HepG2 (cell line): ENCODE measurements around the gene SNED1. TPM values are rescaled to one million over a fixed set of nuclear protein-coding genes. Genes with fewer than 3 reads are reported as not detected.
A peak's percentile ranks its signal among the peaks of the same experiment; 100 is the strongest.

Experiments used
- ARID5B ChIP-seq: IDR thresholded peaks from 2 replicates; pipeline ENCODE4 v1.4.0; 2020; ENCODE audit warnings: mild to moderate bottlenecking, missing genetic modification reagents
- EED ChIP-seq: sonication (generic); formaldehyde crosslinking; IDR thresholded peaks from 2 replicates; pipeline ENCODE4 v1.5.0; 2020; ENCODE audit warnings: mild to moderate bottlenecking, missing genetic modification reagents
- GMEB2 ChIP-seq: IDR thresholded peaks from 2 replicates; pipeline ENCODE4 v1.6.1; 2016; ENCODE audit warnings: missing biosample characterization, missing genetic modification reagents, low read depth
- HCFC1 ChIP-seq: fragments of 150-350 bp; IDR thresholded peaks from 2 replicates; pipeline ENCODE4 v1.6.1; 2014; ENCODE audit warnings: low read depth, low read length
- IRX3 ChIP-seq: sonication (generic); formaldehyde crosslinking; IDR thresholded peaks from 2 replicates; pipeline ENCODE4 v1.8.1; 2023; ENCODE audit warnings: mild to moderate bottlenecking, low read depth, missing genetic modification reagents, borderline replicate concordance
- KDM5B ChIP-seq: sonication (generic); formaldehyde crosslinking; IDR thresholded peaks from 2 replicates; pipeline ENCODE4 v1.4.0; 2020; ENCODE audit warnings: missing genetic modification reagents, mild to moderate bottlenecking, borderline replicate concordance
- MLX ChIP-seq: IDR thresholded peaks from 2 replicates; pipeline ENCODE4 v1.6.1; 2016
- NCOA2 ChIP-seq: sonication (generic); formaldehyde crosslinking; IDR thresholded peaks from 2 replicates; pipeline ENCODE4 v1.8.0; 2022; ENCODE audit warnings: inconsistent platforms
- PAWR ChIP-seq: sonication (generic); formaldehyde crosslinking; IDR thresholded peaks from 2 replicates; pipeline ENCODE4 v1.4.0; 2020; ENCODE audit warnings: missing genetic modification reagents, mild to moderate bottlenecking, borderline replicate concordance
- SP140L ChIP-seq: sonication (generic); formaldehyde crosslinking; IDR thresholded peaks from 2 replicates; pipeline ENCODE4 v1.4.0; 2020; ENCODE audit warnings: missing genetic modification reagents, borderline replicate concordance
- SUZ12 ChIP-seq: fragments of 150-350 bp; IDR thresholded peaks from 2 replicates; pipeline ENCODE4 v1.6.1; 2014; ENCODE audit warnings: low read depth, low read length
- ZKSCAN1 ChIP-seq: fragments of 150-350 bp; IDR thresholded peaks from 2 replicates; pipeline ENCODE4 v1.6.1; 2014; ENCODE audit warnings: low read length
- ZNF570 ChIP-seq: sonication (generic); formaldehyde crosslinking; IDR thresholded peaks from 2 replicates; pipeline ENCODE4 v1.4.0; 2020; ENCODE audit warnings: mild to moderate bottlenecking, missing genetic modification reagents, borderline replicate concordance
- ZNF777 ChIP-seq: sonication (generic); formaldehyde crosslinking; IDR thresholded peaks from 2 replicates; pipeline ENCODE4 v1.4.0; 2020; ENCODE audit warnings: missing genetic modification reagents
- polyA plus RNA-seq, 8 experiments: library from polyadenylated mRNA; depleted of rRNA in 3 of 8; stranded (reverse) in 7 of 8; unstranded in 1 of 8; fragments of >200 nt; fragmentation: Illumina TruSeq in 4 of 8; extraction: Trizol in 4 of 8; gene quantifications; 2 replicates each; pipeline versions ENCODE4 v1.2.1 to v1.2.3, GENCODE V29; 2011 to 2016; ENCODE audit warnings: low read depth in 4 of 8, missing spikeins in 1 of 8, mixed read lengths in 1 of 8; ENCODE audit not compliant: insufficient read depth in 1 of 8
- total RNA-seq, 5 experiments: library from RNA; depleted of rRNA; stranded (reverse); fragments of >200 nt; fragmentation: Illumina TruSeq; extraction: Trizol; gene quantifications; 2 replicates each; pipeline ENCODE4 v1.2.3, GENCODE V29; 2016; ENCODE audit warnings: low read depth in 1 of 5
- TF ChIP-seq, protein P1 (sequence below): sonication (generic); formaldehyde crosslinking; IDR thresholded peaks from 2 replicates; pipeline ENCODE4 v1.8.0; 2022; ENCODE audit warnings: mild to moderate bottlenecking, missing genetic modification reagents, moderate library complexity

Gene SNED1
- total and polyA plus RNA-seq, 2 of the 13 experiments (the other 11 are each of a cell fraction or from before 2014, with no cell fraction given), result 0.15 to 0.65 TPM

- TF ChIP-seq ZNF777 (CRISPR knock-in tag) (no peak), GMEB2 (CRISPR knock-in tag) (no peak), PAWR (CRISPR knock-in tag) (no peak), SP140L (CRISPR knock-in tag) (no peak), IRX3 (no peak), NCOA2 (CRISPR knock-in tag) (no peak), KDM5B (CRISPR knock-in tag) (no peak), ZNF570 (no peak), MLX (CRISPR knock-in tag) (no peak), EED (CRISPR knock-in tag) (0 out of 2 replicates have a peak, but pooled peaks have one; percentile 14), SUZ12 (no peak), ARID5B (CRISPR knock-in tag) (no peak), ZKSCAN1 (no peak), HCFC1 (no peak)
- TF ChIP-seq, protein P1, sequence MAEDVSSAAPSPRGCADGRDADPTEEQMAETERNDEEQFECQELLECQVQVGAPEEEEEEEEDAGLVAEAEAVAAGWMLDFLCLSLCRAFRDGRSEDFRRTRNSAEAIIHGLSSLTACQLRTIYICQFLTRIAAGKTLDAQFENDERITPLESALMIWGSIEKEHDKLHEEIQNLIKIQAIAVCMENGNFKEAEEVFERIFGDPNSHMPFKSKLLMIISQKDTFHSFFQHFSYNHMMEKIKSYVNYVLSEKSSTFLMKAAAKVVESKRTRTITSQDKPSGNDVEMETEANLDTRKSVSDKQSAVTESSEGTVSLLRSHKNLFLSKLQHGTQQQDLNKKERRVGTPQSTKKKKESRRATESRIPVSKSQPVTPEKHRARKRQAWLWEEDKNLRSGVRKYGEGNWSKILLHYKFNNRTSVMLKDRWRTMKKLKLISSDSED (CRISPR knock-in tag), result peak; percentile 76; the same call in 1 of the 2 replicates
Measured at GRCh38 chr2:240966906-240967680, 31.3 kb upstream of the SNED1 start (continued).
